CD4-positive, alpha-beta T cell treated with Interleukin-15 for 4 hours (primary cell): ENCODE results near the gene MATCAP1.

Experiments
- DNase-seq: peaks from one replicate; pipeline ENCODE4 v3.0.0-alpha.2; 2020; ENCODE audit warnings: low spot score

The MATCAP1 gene

GRCh38 chr16:67208154-67208896, 24.6 kb upstream of the MATCAP1 start:
- DNase-seq: no peak

- no peak for DNase-seq
Measured at GRCh38 chr16:67207249-67208091, 23.7 kb upstream of the MATCAP1 start.

GRCh38 chr16:67206838-67207248, 23.1 kb upstream of the MATCAP1 start:
- no peak for DNase-seq

- no peak for DNase-seq
Measured at GRCh38 chr16:67206129-67206837, 22.5 kb upstream of the MATCAP1 start.

GRCh38 chr16:67204076-67204475, 20.3 kb upstream of the MATCAP1 start:
- DNase-seq: no peak

- no peak for DNase-seq
Measured at GRCh38 chr16:67202956-67203493, 19.3 kb upstream of the MATCAP1 start.

- no peak for DNase-seq
Measured at GRCh38 chr16:67202426-67202825, 18.7 kb upstream of the MATCAP1 start.

- no peak for DNase-seq
Measured at GRCh38 chr16:67201411-67202345, 17.9 kb upstream of the MATCAP1 start.

- DNase-seq: no peak
Measured at GRCh38 chr16:67200491-67200890, 16.7 kb upstream of the MATCAP1 start.

GRCh38 chr16:67199808-67200198, 16.0 kb upstream of the MATCAP1 start:
- DNase-seq: no peak

GRCh38 chr16:67199011-67199807, 15.4 kb upstream of the MATCAP1 start, which contains the start of gene ELMO3:
ELMO3 (plus strand) TSS chr16:67199131; CDS start chr16:67199327, 196 bp downstream.
- DNase-seq: no peak

GRCh38 chr16:67198238-67198734, 14.5 kb upstream of the MATCAP1 start:
- DNase-seq: peak; percentile 12

GRCh38 chr16:67197704-67198103, 13.9 kb upstream of the MATCAP1 start:
- no peak for DNase-seq

GRCh38 chr16:67196881-67197280, 13.1 kb upstream of the MATCAP1 start:
- DNase-seq: no peak

GRCh38 chr16:67195676-67196075, 11.9 kb upstream of the MATCAP1 start:
- DNase-seq: no peak

- no peak for DNase-seq
Measured at GRCh38 chr16:67194260-67194659, 10.5 kb upstream of the MATCAP1 start.

GRCh38 chr16:67193536-67193935, 9.8 kb upstream of the MATCAP1 start:
- DNase-seq: no peak

GRCh38 chr16:67192781-67193361, 9.1 kb upstream of the MATCAP1 start:
- no peak for DNase-seq

- DNase-seq: peak; percentile 86
Measured at GRCh38 chr16:67191995-67192681, 8.4 kb upstream of the MATCAP1 start, which contains the start of gene E2F4. E2F4 (plus strand) TSS chr16:67192155; CDS start chr16:67192228, 73 bp downstream.
